Gastroesophageal sphincter (tissue), 4 donors: ENCODE results near the gene ABCC9. TPM values are rescaled to one million over a fixed set of nuclear protein-coding genes. Genes with fewer than 3 reads are reported as not detected.

Experiments used
- small RNA-seq, 4 donors: library from RNA; depleted of rRNA; stranded (forward); fragments of <200 nt; gene quantifications; one replicate each; pipeline ENCODE3, GENCODE V24; 2016
- total RNA-seq, 4 donors: library from RNA; depleted of rRNA; stranded (reverse); fragments of >200 nt; gene quantifications; one replicate each; pipeline ENCODE4 v1.1.0, GENCODE V29; 2016

The ABCC9 gene
- total RNA-seq, 4 donors from 2014 or later = 61.8 to 105 (median 73.7) TPM

Small RNA genes within 50 kb of the gene (small RNA-seq; reads per million reads assigned to genes)
- 0 reads per million in 4 donors for gene AC008250.2

Other genes starting within 250 kb of the ABCC9 start
- 10 to 100 TPM; 28.2 to 36.4 (median 31.6) TPM for gene KCNJ8, start 166.7 kb downstream of the ABCC9 start, total RNA-seq
- 10 to 100 TPM; 25.8 to 60.2 (median 33.1) TPM for gene CMAS, start 104.8 kb upstream of the ABCC9 start, total RNA-seq